Heart left ventricle (tissue), 16 donors: ENCODE measurements around the gene MID1. TPM values are rescaled to one million over a fixed set of nuclear protein-coding genes. Genes with fewer than 3 reads are reported as not detected.

Experiments
- ATAC-seq, 4 donors: fragments of 200-7000 bp; cut with Tn5 transposase; one replicate each; pipeline ENCODE4 v1.9.1; 2020 to 2022; ENCODE audit warnings: moderate library complexity in 4 of 4, mild to moderate bottlenecking in 3 of 4, moderate number of reproducible peaks in 1 of 4
- DNase-seq, 5 donors: peaks; one replicate each; pipeline ENCODE4 v3.0.0-alpha.2; 2020
- H3K27ac ChIP-seq, 12 donors: fragments of 200-600 bp; sonication (generic) in 4 of 12; one replicate each; pipeline versions ENCODE4 v1.5.0 to v1.8.0; 2016 to 2022; ENCODE audit warnings: mild to moderate bottlenecking in 2 of 12
- H3K27me3 ChIP-seq, 9 donors: fragments of 200-600 bp; sonication (generic) in 2 of 9; one replicate each; pipeline versions ENCODE4 v1.5.1 to v1.8.0; 2016 to 2022; ENCODE audit warnings: mild to moderate bottlenecking in 3 of 9
- H3K36me3 ChIP-seq, 9 donors: fragments of 200-600 bp; sonication (generic) in 2 of 9; one replicate each; pipeline versions ENCODE4 v1.5.0 to v1.8.0; 2018 to 2022; ENCODE audit warnings: mild to moderate bottlenecking in 2 of 9
- H3K4me1 ChIP-seq, 12 donors: fragments of 200-600 bp; sonication (generic) in 4 of 12; one replicate each; pipeline versions ENCODE4 v1.5.0 to v1.8.0; 2016 to 2022; ENCODE audit warnings: mild to moderate bottlenecking in 3 of 12
- H3K4me3 ChIP-seq, 12 donors: fragments of 200-600 bp; sonication (generic) in 4 of 12; one replicate each; pipeline versions ENCODE4 v1.5.0 to v1.8.0; 2017 to 2022; ENCODE audit warnings: mild to moderate bottlenecking in 9 of 12, moderate library complexity in 4 of 12
- H3K9me3 ChIP-seq, 12 donors: fragments of 200-600 bp; sonication (generic) in 4 of 12; one replicate each; pipeline versions ENCODE4 v1.5.0 to v1.8.0; 2016 to 2022; ENCODE audit warnings: mild to moderate bottlenecking in 1 of 12
- POLR2A ChIP-seq, 2 donors: fragments of 450-650 bp; IDR thresholded peaks; one replicate each; pipeline ENCODE4 v1.6.1; 2017; ENCODE audit warnings: antibody characterized with exemption in 2 of 2, mild to moderate bottlenecking in 2 of 2, moderate library complexity in 2 of 2
- WGBS, 4 donors: extraction: QIAGEN DNeasy Blood & Tissue Kit in 2 of 4; methylation state at CpG; one replicate each; pipeline versions ENCODE4 v1.1.5 to v1.1.7; 2013 to 2018; 5-methylcytosine and 5-hydroxymethylcytosine counted together
- intact Hi-C, 10 donors: fragments of 100-400 bp; cut with DNase I; formaldehyde crosslinking; loops; one replicate each; pipeline versions ENCODE4 v1.11.1 to v1.14.2; 2022
- polyA plus RNA-seq, 2 donors: library from polyadenylated mRNA; stranded (reverse); fragments of 200-250 nt; gene quantifications; one replicate each; pipeline ENCODE4 v1.2.3, GENCODE V29; 2013
- total RNA-seq, 9 donors: library from RNA; depleted of rRNA in 2 of 9; stranded (reverse); fragments of >200 nt in 2 of 9; fragmentation: NEBNext Ultra II Directional in 3 of 9; extraction: Animal tissue kit (Norgen Biotek cat#: 25700) in 3 of 9; gene quantifications; one replicate each; pipeline versions ENCODE4 v1.1.0 to v1.2.4, GENCODE V29; 2016 to 2023
- TF ChIP-seq, protein P1 (sequence below), 12 donors: fragments of 200-600 bp; sonication (generic) in 4 of 12; IDR thresholded peaks; one replicate each; pipeline versions ENCODE4 v1.5.0 to v1.8.0; 2018 to 2022; ENCODE audit warnings: antibody characterized with exemption in 12 of 12, mild to moderate bottlenecking in 5 of 12
- donor health status: ischemic (EF 13 %, LVEDD 7.1; RV severe dilation, severe dysfunction).
- donor health status: healthy with polysubstance abuse.
- donor health status: DM: no; HTN: yes; CAD: no.
- donor health status: DM: no; HTN: no; CAD: no.
- donor health status: ischemic (EF 25% LVEDD 6.9; RV normal size, moderate dysfunction).
- donor health status: ischemic (EF 25% LVEDD 5.7; RV mildly dilated, moderate dysfunction).
- donor health status: healthy.
- donor health status: DM: yes; HTN: yes; CAD: no.
- donor health status: ischemic (EF 35%, LVEDD 5.7; RV mildly dilated, moderate dysfunction).
- donor health status: nonischemic (EF 11% LVEDD 7.7; RV severe dilation, severe dysfunction).
- donor health status: DM: yes; HTN: yes; CAD: no.
- donor health status: PGD.
- donor health status: ischemic (EF 29% LVEDD 5.4; RV normal size, mild dysfunction).
- donor health status: nonischemic (EF 23%, LVEDD 6.1; RV moderate dilation, normal function).

MID1 gene
- total and polyA plus RNA-seq, 11 donors: 1.6 to 18.7 (median 4.8) TPM

DNA sequence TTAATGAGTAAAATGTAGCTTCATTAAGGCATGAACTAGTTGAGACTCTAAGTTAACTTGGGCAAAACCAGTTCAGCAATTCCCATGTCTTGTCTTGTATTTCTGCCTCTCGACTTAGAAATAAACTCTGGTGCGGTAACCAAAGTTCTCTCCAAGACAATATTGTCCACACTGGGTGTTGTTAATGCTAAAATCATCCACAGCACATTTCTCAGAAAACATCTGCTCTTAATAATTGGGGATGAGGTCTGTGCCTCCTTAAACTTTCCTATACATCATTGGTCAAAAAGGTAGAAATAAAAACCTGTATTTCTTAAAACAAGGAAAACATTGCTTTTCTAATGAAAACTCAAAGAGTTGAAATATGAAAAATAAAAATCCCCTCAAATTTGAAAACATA lies 32.9 kb upstream of the MID1 start:
- H3K4me3 ChIP-seq: no peak overlapping the region
- H3K4me1 ChIP-seq: no peaks in the 10 kb centered on the region
- H3K27ac ChIP-seq: no peak overlapping the region
- no peaks in the 10 kb centered on the region for H3K36me3 ChIP-seq
- peaks cover 0 to 7% (median 0%) of the 10 kb centered on the region in 12 donors for H3K9me3 ChIP-seq
- ATAC-seq (no peak), DNase-seq (no peak)
- WGBS, 4 donors: 84 to 100% (median 90%) methylated on average over 2 of the region's 2 CpGs
- intact Hi-C loops: no loop called here
- no peak for TF ChIP-seq POLR2A (IDR thresholded peaks at IDR 0.05)
- TF ChIP-seq, protein P1, sequence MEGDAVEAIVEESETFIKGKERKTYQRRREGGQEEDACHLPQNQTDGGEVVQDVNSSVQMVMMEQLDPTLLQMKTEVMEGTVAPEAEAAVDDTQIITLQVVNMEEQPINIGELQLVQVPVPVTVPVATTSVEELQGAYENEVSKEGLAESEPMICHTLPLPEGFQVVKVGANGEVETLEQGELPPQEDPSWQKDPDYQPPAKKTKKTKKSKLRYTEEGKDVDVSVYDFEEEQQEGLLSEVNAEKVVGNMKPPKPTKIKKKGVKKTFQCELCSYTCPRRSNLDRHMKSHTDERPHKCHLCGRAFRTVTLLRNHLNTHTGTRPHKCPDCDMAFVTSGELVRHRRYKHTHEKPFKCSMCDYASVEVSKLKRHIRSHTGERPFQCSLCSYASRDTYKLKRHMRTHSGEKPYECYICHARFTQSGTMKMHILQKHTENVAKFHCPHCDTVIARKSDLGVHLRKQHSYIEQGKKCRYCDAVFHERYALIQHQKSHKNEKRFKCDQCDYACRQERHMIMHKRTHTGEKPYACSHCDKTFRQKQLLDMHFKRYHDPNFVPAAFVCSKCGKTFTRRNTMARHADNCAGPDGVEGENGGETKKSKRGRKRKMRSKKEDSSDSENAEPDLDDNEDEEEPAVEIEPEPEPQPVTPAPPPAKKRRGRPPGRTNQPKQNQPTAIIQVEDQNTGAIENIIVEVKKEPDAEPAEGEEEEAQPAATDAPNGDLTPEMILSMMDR (IDR thresholded peaks at IDR 0.05): no peak
- H3K27me3 ChIP-seq: peaks cover 0 to 5% (median 0%) of the 10 kb centered on the region in 9 donors

DNA sequence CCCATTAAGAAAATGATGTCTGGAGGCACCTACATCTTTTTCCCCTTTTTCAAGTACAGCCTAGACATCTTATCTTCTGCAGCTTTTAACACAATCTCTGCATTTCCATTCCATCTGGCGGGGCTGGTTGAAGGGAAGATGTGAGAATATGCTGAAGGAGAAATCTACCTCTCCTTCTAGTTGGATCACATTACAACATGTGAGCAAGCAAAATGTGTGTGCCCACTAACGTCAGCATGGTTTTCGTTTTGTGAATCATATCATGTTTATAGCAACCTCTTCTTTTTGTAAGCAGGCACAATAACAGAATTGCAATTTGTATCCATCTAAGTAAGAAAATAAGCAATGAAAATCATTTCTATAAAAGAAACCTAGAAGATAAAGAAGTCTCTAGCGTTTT lies 28.9 kb upstream of the MID1 start:
- TF ChIP-seq, protein P1 (IDR thresholded peaks at IDR 0.05): no peak
- TF ChIP-seq POLR2A (IDR thresholded peaks at IDR 0.05): no peak
- H3K27ac ChIP-seq: no peak overlapping the region
- 48 to 82% (median 73%) methylated on average over 4 of the region's 4 CpGs for WGBS, 4 donors
- no peak overlapping the region for H3K4me3 ChIP-seq
- intact Hi-C loops: no loop called here
- H3K9me3 ChIP-seq: no peaks in the 10 kb centered on the region
- H3K4me1 ChIP-seq: no peaks in the 10 kb centered on the region
- ATAC-seq (no peak), DNase-seq (no peak)
- peaks cover 0 to 5% (median 0%) of the 10 kb centered on the region in 9 donors for H3K27me3 ChIP-seq
- H3K36me3 ChIP-seq: no peaks in the 10 kb centered on the region

DNA sequence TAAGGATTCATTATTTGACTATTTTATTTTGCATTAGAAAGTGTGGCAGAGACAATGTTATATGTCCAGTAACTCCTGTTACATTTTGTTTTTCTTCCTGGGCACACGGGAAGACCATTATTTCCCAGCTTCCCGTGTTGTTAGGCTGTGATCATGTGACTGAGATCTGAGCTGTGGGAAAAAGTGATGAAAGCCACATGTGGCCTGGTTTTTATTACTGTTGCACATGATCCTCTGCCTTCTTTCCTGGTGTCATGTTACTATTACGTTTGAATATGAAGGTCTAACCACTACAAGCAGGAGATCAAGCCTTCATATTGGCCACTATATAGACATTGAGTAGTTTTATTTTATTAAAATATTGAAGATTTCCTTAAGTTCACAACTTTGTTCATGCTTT lies 28.2 kb upstream of the MID1 start:
- TF ChIP-seq, protein P1 (IDR thresholded peaks at IDR 0.05): no peak
- TF ChIP-seq POLR2A (IDR thresholded peaks at IDR 0.05): no peak
- Histone ChIP-seq H3K9me3 (no peaks in the 10 kb centered on the region), H3K36me3 (no peaks in the 10 kb centered on the region), H3K4me1 (no peaks in the 10 kb centered on the region), H3K4me3 (no peak overlapping the region), H3K27ac (no peak overlapping the region), H3K27me3 (peaks cover 0 to 5% (median 0%) of the 10 kb centered on the region in 9 donors)
- intact Hi-C loops: no loop called here
- ATAC-seq: no peak
- no peak for DNase-seq
- 6 to 22% (median 14%) methylated on average over 3 of the region's 3 CpGs for WGBS, 4 donors

DNA sequence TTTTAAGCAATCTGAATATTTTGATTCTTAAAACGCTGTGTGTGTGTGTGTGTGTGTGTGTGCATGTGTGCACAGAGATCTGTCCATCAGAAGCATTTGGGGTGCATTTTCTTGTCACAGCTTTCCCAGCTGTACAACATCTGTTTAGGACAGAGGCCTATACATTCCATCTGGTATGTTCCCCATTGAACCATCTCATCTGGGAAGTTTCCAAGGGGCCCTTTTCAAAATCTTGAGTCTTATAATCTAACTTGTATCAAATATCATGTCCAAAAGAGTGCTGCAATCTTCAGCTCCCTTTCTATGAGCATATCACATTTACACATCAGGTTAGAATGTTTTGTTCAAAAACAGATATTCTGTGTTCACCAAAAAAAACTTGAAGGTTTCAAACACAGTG lies 16.5 kb upstream of the MID1 start:
- no peak overlapping the region for H3K27ac ChIP-seq
- no peak overlapping the region for H3K4me3 ChIP-seq
- ATAC-seq (no peak), DNase-seq (no peak)
- intact Hi-C loops: loop anchor here in 7 of 10 donors (1.0 to 10.0 kb wide), 6 partner anchors 445 to 652 kb away; no protein-coding TSS in a partner anchor
- no peaks in the 10 kb centered on the region for H3K36me3 ChIP-seq
- TF ChIP-seq, protein P1 (IDR thresholded peaks at IDR 0.05): no peak
- TF ChIP-seq POLR2A (IDR thresholded peaks at IDR 0.05): no peak
- WGBS, 4 donors: 24 to 63% (median 36%) methylated on average over 1 of the region's 1 CpG
- H3K9me3 ChIP-seq: peaks cover 0 to 13% (median 0%) of the 10 kb centered on the region in 12 donors
- no peaks in the 10 kb centered on the region for H3K27me3 ChIP-seq
- peaks cover 0 to 12% (median 0%) of the 10 kb centered on the region in 12 donors for H3K4me1 ChIP-seq
